ENCODE measurements around the gene ADGRG1. TPM values are rescaled to one million over a fixed set of nuclear protein-coding genes. Genes with fewer than 3 reads are reported as not detected.

ADGRG1 gene
- total and polyA plus RNA-seq, 8 donors, result 36.4 to 102 (median 79.1) TPM

DNA sequence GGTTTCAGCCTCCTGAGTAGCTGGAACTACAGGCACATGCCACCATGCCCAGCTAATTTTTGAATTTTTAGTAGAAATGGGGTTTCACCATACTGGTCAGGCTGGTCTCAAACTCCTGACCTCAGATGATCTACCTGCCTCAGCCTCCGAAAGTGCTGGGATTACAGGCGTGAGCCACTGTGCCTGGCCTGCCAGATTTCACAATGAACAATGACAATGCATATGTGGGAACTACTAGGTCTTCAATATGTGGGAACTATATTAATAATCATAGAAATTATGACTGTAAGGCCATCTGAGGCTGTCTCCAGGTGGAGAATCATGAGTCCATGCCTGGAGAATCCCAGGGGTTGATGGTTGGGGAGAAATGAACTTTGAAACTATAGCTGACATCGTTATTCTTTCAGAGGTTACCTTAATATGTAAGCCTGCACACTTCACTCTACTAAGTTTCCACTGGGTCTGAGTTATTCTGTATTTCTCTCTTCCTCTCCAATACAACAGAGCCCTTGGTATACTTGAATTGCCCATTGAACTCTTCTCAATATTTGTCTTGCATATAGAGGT is 59.0 kb downstream of the ADGRG1 start:
- H3K9me3 ChIP-seq, result no peaks in the 10 kb centered on the region
- FAIRE-seq, result no peak
- WGBS, 2 donors, result 74 to 83% methylated on average over 3 of the region's 3 CpGs
- intact Hi-C loops (cut with DNase I), result no loop called here
- H3K4me3 ChIP-seq, result no peak overlapping the region
- peaks cover 5 to 17% (median 15%) of the 10 kb centered on the region in 3 donors for H3K4me1 ChIP-seq
- no peaks in the 10 kb centered on the region for H3K36me3 ChIP-seq
- DNase-seq, result peak in 1 of 6 donors; percentile 11
- no peak for TF ChIP-seq CTCF (IDR thresholded peaks at IDR 0.05)
- no peaks in the 10 kb centered on the region for H3K27me3 ChIP-seq
- no peak overlapping the region for H3K27ac ChIP-seq
- no peak for ATAC-seq

DNA sequence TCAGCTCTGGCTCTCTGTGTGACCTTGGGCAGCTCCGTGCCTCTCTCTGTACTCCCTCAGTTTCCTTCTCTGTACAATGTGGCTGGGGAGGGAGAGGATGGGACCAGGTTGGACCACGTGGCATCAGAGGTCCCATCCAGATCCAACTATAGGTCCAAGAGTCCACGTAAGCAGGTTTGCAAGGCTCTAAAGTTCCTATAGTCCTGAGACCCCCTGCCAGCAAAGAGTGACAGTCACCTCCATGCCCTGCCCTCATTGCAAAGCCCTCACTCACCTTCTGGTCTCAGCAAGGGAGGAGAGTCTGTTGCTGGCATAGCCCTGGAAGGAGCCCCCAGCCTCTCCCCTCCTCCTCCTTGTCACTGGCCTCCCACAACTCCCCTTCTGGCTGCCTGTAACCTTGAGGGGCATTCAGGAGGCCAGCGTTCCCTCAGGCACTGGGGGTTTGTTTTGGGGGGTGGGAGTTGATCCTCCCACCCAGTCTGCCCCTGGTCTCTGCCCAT is 60.1 kb downstream of the ADGRG1 start:
- H3K27ac ChIP-seq, result no peak overlapping the region
- H3K9me3 ChIP-seq, result no peaks in the 10 kb centered on the region
- intact Hi-C loops (cut with DNase I), result no loop called here
- WGBS, 2 donors, result 56 to 62% methylated on average over 4 of the region's 4 CpGs
- DNase-seq (no peak), ATAC-seq (peak in 1 of 4 donors; percentile 5), FAIRE-seq (no peak)
- H3K36me3 ChIP-seq, result no peaks in the 10 kb centered on the region
- H3K27me3 ChIP-seq, result no peaks in the 10 kb centered on the region
- H3K4me3 ChIP-seq, result no peak overlapping the region
- peaks cover 6 to 21% (median 15%) of the 10 kb centered on the region in 3 donors for H3K4me1 ChIP-seq
- TF ChIP-seq CTCF (IDR thresholded peaks at IDR 0.05), result no peak

- Histone ChIP-seq H3K4me1 (peaks cover 12 to 21% (median 20%) of the 10 kb centered on the region in 3 donors), H3K27ac (no peak overlapping the region), H3K36me3 (no peaks in the 10 kb centered on the region), H3K4me3 (no peak overlapping the region), H3K9me3 (no peaks in the 10 kb centered on the region), H3K27me3 (no peaks in the 10 kb centered on the region)
- 18 to 26% methylated on average over 11 to 15 of the region's 15 CpGs for WGBS, 2 donors
- no peak for FAIRE-seq
- no peak for TF ChIP-seq CTCF (IDR thresholded peaks at IDR 0.05)
- intact Hi-C loops (cut with DNase I), result no loop called here
- DNase-seq, result peak; percentile 60 to 77 (median 70)
- ATAC-seq, result peak; percentile 75 to 89 (median 82)
Measured at GRCh38 chr16:57688987-57689761, 60.7 kb downstream of the ADGRG1 start.

DNA sequence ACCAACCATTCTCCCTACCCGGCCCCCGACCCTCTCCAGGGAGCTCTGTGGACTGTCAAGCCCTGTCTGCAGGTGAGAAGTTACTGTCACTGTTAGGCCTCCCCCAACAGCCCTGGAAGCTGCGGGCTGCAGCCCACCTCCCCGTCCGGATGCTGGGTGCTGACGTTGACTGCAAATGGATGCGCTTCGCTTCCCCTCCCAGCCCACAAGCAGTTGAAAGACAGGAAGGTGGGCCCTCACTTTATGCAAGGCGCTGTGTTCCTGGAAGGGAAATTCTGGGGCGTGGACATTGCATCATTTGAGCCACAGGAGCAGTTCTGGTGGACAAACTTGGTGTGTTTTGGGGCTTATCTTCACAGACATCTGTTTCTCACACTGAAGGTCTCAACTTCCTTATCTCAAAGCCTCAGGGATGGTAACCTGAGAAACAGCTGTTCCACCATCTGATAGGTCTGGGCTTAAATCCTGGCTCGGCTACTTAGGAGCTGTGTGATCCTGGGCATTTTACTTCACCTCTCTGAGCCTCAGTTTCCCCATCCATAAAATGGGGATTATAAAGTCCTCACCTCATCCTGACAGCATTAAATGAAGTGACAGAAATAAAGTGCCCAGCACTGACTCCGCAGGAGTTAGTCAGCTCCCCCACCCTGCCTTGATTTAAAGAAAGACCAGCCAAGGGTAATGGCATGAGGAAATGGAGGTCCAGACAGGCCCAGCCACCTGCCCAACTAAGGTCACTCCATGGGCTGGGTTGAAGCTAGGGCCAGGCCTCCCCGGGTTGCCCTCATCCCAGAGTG is 61.5 kb downstream of the ADGRG1 start:
- Histone ChIP-seq H3K36me3 (no peaks in the 10 kb centered on the region), H3K27me3 (no peaks in the 10 kb centered on the region), H3K27ac (no peak overlapping the region), H3K4me3 (no peak overlapping the region), H3K4me1 (peaks cover 12 to 21% (median 20%) of the 10 kb centered on the region in 3 donors), H3K9me3 (no peaks in the 10 kb centered on the region)
- intact Hi-C loops (cut with DNase I), result no loop called here
- no peak for ATAC-seq
- TF ChIP-seq CTCF (IDR thresholded peaks at IDR 0.05), result no peak
- no peak for FAIRE-seq
- WGBS, 2 donors, result 77 to 81% methylated on average over 13 of the region's 13 CpGs
- peak in 1 of 6 donors; percentile 56 for DNase-seq
